A549 treated with GW870086 at 1 μM for 4 hours (cell line): ENCODE measurements around the gene NBPF6. TPM values are rescaled to one million over a fixed set of nuclear protein-coding genes. Genes with fewer than 3 reads are reported as not detected.

Source experiments
- total RNA-seq: library from RNA; stranded (reverse); fragments of 200-300 nt; extraction: Qiagen RNA extraction; gene quantifications from 5 replicates; pipeline ENCODE4 v1.2.3, GENCODE V29; 2022; ENCODE audit warnings: low read depth

Gene NBPF6
- total RNA-seq, result 0.19 TPM in 1 of 5 replicates, not detected in the others

GRCh38 chr1:108450043-108450442, at the start of gene NBPF6:
NBPF6 (plus strand) TSS chr1:108450343; CDS start chr1:108450602, 259 bp downstream.

Other genes starting within 250 kb of the NBPF6 start
- gene SLC25A24, start 250.0 kb upstream of the NBPF6 start, total RNA-seq, result 20.1 to 31.9 TPM (median 28.8 TPM) in 5 replicates
- gene NBPF4, start 206.3 kb upstream of the NBPF6 start, total RNA-seq, result 0.05 to 0.14 TPM (median 0.14 TPM) in 3 of 5 replicates, not detected in the others
- 3.3 to 6.2 TPM (median 5.5 TPM) in 5 replicates for gene EEIG2, start 109.8 kb downstream of the NBPF6 start, total RNA-seq
- gene HENMT1, start 210.8 kb downstream of the NBPF6 start, total RNA-seq, result 4.1 to 4.8 TPM (median 4.3 TPM) in 5 replicates
- 17.6 to 22.0 TPM (median 21.1 TPM) in 5 replicates for gene PRPF38B, start 242.0 kb downstream of the NBPF6 start, total RNA-seq